ENCODE data around the gene INPP4B. TPM values are rescaled to one million over a fixed set of nuclear protein-coding genes. Genes with fewer than 3 reads are reported as not detected.

Gene INPP4B
- total RNA-seq, 4 donors from 2014 or later = 29.4 to 51.5 (median 35.3) TPM

DNA sequence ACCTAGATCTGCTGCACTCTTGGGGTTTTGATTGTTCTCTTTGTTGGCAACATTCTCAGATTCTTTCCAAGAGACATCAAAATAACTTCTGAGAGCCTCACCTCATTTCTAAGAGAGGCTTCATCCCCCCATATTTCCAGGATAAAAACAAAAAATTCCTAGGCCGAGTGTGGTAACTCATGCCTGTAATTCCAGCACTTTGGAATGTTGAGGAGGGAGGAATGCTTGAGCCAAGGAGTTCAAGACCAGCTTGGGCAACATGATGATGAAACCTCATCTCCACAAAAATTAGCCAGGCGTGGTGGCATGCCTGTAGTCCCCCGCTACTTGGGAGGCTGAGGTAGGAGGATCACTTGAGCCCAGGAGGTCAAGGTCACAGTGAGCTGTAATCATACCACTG lies 477.0 kb downstream of the INPP4B start:
- TF ChIP-seq, protein P1, sequence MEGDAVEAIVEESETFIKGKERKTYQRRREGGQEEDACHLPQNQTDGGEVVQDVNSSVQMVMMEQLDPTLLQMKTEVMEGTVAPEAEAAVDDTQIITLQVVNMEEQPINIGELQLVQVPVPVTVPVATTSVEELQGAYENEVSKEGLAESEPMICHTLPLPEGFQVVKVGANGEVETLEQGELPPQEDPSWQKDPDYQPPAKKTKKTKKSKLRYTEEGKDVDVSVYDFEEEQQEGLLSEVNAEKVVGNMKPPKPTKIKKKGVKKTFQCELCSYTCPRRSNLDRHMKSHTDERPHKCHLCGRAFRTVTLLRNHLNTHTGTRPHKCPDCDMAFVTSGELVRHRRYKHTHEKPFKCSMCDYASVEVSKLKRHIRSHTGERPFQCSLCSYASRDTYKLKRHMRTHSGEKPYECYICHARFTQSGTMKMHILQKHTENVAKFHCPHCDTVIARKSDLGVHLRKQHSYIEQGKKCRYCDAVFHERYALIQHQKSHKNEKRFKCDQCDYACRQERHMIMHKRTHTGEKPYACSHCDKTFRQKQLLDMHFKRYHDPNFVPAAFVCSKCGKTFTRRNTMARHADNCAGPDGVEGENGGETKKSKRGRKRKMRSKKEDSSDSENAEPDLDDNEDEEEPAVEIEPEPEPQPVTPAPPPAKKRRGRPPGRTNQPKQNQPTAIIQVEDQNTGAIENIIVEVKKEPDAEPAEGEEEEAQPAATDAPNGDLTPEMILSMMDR (IDR thresholded peaks at IDR 0.05) = no peak
- TF ChIP-seq POLR2A (IDR thresholded peaks at IDR 0.05) = no peak
- no peak overlapping the region for H3K4me3 ChIP-seq
- H3K27ac ChIP-seq = no peak overlapping the region
- H3K27me3 ChIP-seq = no peaks in the 10 kb centered on the region
- H3K36me3 ChIP-seq = no peaks in the 10 kb centered on the region
- intact Hi-C loops (cut with DNase I; ENCODE audit: low total_unique reads) = no loop called here
- no peak for DNase-seq
- H3K9me3 ChIP-seq = no peaks in the 10 kb centered on the region
- no peaks in the 10 kb centered on the region for H3K4me1 ChIP-seq

DNA sequence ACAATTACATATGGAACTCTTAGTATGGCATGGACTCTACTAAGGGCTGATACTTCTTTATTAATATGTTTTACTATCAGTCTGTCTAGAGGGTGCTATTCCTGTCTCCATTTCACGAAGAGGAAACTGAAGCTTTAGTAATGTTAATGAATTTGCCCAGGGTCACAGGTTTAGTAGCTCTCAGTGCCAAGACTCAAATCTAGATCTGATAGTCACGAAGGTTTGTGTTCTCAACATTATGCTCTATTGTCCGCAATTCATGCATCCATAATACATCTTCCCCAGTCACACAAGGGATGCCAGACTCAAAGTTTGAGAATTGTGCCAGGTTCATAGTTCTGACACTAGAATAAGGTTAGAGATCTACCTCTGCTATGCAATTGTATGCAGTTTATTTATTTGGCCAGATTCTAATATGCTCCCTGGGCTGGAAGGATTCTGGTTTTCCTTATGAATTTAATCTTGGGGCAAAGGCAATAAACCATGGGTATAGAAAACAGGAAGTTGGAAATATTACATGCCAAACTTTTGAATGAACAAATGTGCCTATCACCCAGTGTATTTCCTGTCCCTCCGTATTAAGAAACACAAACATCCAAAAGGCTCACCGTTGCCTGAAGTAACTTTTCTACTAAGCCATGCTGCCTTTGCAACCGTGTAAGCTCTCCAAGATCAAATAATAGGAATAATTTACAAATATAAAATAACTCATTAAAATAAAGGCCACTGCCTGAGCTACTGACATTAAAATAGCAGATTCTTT lies 478.5 kb downstream of the INPP4B start:
- intact Hi-C loops (cut with DNase I; ENCODE audit: low total_unique reads) = no loop called here
- H3K36me3 ChIP-seq = no peaks in the 10 kb centered on the region
- no peak for TF ChIP-seq POLR2A (IDR thresholded peaks at IDR 0.05)
- H3K9me3 ChIP-seq = no peaks in the 10 kb centered on the region
- no peak for DNase-seq
- no peaks in the 10 kb centered on the region for H3K4me1 ChIP-seq
- H3K27ac ChIP-seq = no peak overlapping the region
- H3K4me3 ChIP-seq = no peak overlapping the region
- H3K27me3 ChIP-seq = no peaks in the 10 kb centered on the region

DNA sequence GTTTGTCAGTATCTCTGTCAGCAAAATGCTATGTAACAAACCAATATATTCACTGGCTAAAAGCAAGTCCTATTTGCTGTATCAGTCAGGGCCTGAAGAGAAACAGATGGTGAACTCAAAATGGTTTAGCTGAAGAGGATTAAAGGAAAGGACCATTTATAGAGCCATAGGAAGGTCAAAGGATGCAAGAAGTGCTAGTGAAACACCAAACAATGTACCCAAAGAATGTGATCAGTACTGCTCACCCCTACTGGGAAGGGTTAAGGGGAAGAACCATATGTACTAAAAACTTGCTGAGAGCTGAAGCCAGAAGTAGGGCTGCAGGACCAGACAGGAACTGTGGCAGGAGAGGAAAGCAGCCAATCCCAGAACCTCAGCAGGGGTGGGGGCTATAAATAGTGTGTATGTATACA lies 479.3 kb downstream of the INPP4B start:
- Histone ChIP-seq H3K27me3 (no peaks in the 10 kb centered on the region), H3K4me1 (no peaks in the 10 kb centered on the region), H3K4me3 (no peak overlapping the region), H3K36me3 (no peaks in the 10 kb centered on the region), H3K9me3 (no peaks in the 10 kb centered on the region), H3K27ac (no peak overlapping the region)
- TF ChIP-seq POLR2A (IDR thresholded peaks at IDR 0.05) = no peak
- TF ChIP-seq, protein P1 (IDR thresholded peaks at IDR 0.05) = no peak
- intact Hi-C loops (cut with DNase I; ENCODE audit: low total_unique reads) = no loop called here
- no peak for DNase-seq

DNA sequence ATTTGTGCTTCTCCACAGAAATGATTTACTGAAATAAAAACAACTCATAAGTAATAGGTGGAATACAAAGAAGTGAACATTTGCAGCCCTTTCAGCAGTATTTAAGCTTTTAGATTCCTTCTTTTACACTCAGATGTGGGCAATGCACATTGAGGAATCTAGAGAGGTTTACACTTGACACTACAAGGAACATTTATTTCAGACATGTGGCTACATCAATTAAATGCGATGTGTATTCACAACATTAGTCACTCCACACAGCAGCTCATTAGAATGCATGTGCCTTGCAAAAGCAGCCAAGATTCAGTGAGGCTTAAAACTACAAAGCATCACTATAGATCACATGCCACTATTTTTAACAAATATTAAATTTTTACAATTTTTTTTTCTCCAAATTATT lies 480.7 kb downstream of the INPP4B start:
- H3K36me3 ChIP-seq = no peaks in the 10 kb centered on the region
- intact Hi-C loops (cut with DNase I; ENCODE audit: low total_unique reads) = no loop called here
- H3K27ac ChIP-seq = no peak overlapping the region
- H3K9me3 ChIP-seq = no peaks in the 10 kb centered on the region
- TF ChIP-seq POLR2A (IDR thresholded peaks at IDR 0.05) = no peak
- TF ChIP-seq, protein P1 (IDR thresholded peaks at IDR 0.05) = no peak
- DNase-seq = no peak
- no peak overlapping the region for H3K4me3 ChIP-seq
- H3K27me3 ChIP-seq = no peaks in the 10 kb centered on the region
- no peaks in the 10 kb centered on the region for H3K4me1 ChIP-seq

DNA sequence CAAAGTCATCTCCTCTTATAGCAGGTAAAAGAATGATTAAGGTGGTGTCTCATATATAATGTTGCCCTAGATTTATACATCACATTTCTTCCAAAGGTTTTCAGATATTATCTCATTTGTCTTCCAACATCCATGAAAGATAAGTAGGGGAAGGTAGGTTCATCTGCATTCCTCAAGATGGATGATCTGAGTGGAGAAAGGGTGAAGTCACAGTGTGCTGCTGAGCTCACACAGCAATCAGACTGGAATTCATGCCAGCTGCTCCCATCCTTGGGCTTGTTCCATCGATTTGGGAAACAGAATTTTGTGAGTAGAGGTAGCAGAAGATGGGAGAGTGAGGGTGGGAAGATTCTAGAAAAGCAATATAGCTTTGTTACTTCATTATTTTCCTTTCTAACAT lies 482.4 kb downstream of the INPP4B start:
- no peak for DNase-seq
- Histone ChIP-seq H3K4me1 (no peaks in the 10 kb centered on the region), H3K9me3 (no peaks in the 10 kb centered on the region), H3K27me3 (no peaks in the 10 kb centered on the region), H3K36me3 (no peaks in the 10 kb centered on the region), H3K27ac (no peak overlapping the region), H3K4me3 (no peak overlapping the region)
- TF ChIP-seq POLR2A (IDR thresholded peaks at IDR 0.05) = no peak
- TF ChIP-seq, protein P1 (IDR thresholded peaks at IDR 0.05) = no peak
- intact Hi-C loops (cut with DNase I; ENCODE audit: low total_unique reads) = no loop called here

Data from uterus (tissue), 4 donors.